HG02870 (cell line): ENCODE data around the gene LRRC10.

ENCODE experiments used
- ATAC-seq: cut with Tn5 transposase; IDR thresholded peaks from one replicate; pipeline ENCODE4 v1.9.1; 2021; ENCODE audit warnings: mild to moderate bottlenecking, moderate library complexity; ENCODE audit not compliant: unreplicated experiment

Gene LRRC10

DNA sequence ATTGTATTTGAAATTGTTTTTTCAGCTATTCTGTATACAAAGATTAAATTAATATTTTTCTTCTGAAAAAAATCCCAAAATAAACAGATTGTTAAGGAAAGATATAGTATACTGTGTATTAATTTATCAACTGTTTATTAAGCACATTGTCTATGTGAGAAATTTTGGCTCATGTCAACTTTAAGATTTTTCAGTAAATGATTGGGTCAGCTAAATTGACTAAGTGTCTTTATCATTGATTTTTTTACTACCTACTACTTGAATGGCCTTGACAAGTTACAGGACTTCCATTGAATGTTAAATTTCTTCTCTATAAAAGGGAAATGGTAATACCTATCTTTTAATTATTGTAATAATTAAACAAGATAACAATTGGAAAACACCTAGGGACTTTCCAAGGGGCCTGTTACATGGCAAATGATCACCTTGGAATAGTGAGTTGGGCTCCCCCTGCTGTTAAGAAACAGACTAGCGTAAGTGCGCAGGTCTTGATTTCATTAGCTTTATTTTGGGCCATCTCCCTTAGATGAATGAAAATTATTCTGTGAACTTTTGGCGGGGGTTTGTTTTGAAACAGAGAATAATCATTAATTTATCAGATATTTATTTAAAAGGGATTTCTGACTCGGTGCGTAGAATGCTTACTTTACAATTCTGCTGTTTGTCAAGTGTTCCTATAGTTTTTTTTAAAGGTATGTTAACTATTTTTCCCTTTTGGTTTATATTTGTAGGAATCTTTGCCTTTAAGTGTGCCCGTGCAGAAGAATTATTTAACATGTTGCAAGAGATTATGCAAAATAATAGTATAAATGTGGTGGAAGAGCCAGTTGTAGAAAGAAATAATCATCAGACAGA, 39.9 kb downstream of the LRRC10 start:
- ATAC-seq = peak; percentile 73

DNA sequence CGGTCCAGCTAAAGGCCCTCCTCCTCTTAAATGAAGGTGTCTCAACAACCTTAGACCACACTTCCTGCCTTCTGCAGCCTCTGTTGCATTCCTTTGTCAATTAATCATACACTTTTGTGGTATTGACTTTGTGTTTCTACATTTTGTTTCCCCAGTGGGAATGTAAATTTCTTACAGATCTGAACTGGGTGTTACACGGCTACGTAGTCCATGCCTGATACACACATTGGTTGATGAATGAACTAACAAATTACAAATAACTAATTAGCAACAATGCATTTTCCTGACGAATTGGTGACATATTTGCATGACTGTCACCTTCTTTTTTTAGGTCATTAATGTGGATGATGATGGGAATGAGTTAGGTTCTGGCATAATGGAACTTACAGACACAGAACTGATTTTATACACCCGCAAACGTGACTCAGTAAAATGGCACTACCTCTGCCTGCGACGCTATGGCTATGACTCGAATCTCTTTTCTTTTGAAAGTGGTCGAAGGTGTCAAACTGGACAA, 40.6 kb downstream of the LRRC10 start:
- no peak for ATAC-seq

DNA sequence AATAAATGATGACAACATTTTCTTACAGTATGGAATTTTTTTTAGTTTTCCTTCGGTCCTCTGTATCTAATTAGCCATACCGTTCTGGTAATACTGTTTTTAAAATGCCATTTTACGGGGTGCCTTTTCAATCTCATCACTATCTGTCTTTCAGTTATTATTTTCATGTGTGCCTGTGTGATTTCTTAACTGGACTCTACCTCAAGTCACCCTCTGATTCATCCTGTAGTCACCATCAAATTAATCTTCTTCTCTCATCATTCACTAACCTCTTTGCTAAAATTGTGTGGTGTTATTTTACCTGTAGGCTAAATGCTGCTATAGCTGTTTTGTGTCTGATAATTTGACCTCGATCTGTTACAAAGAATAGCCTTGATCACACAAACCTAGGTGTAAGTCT, 41.5 kb downstream of the LRRC10 start:
- ATAC-seq = no peak

DNA sequence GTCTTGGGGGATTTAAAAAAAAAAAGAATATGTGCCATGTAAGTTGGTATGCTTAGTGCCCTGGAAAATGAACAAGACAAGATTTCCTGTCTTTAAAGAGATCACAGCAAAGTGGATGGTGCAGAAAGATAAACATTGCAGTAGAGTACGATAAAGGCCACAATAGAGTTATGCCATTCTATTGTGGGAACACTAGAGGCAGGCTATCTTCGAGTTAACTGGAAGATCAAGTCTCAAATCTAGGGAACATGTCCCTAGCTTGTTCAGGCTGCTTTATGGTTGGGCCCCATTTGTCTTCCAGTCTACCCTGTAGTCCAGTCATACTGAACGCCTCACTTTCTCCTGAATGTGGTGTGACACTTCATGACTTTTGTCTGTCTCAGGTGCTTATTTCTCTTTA, 44.1 kb downstream of the LRRC10 start:
- no peak for ATAC-seq

DNA sequence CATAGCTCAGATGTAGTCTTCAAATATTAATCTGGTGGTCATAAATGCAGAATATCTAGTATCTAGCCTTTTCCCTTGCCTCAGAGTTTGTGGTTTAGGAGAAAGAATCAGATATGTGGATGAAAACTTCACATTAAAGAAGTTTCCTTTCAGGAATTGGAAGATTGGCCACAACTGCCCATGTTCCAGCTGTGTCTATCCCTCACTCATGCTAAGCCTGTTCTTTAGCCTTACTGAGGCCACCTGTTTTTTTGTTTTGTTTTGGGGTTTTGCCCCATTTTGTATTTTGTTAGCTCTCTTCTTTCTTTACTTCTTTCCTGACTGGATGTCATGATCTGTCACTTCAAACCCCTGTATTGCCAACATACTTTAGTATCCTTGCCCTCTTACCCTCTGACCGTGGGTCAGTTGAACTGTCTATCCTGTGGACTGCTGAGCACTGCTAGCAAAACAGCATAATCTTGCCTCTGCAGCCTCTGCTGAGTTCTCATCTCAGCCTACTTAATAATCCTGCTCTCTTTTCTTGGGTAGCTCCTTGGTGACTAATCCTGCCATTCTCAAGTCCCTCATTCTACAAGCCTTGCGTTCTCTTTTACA, 47.4 kb downstream of the LRRC10 start:
- ATAC-seq = no peak
